Stomach (tissue), 4 donors: ENCODE results near the gene OLIG2.

Experiments used
- EP300 ChIP-seq: sonication (generic); formaldehyde crosslinking; IDR thresholded peaks from one replicate; pipeline ENCODE4 v1.6.1; 2017; ENCODE audit warnings: antibody characterized with exemption
- POLR2A ChIP-seq, 4 donors: fragments of 450-650 bp; IDR thresholded peaks; one replicate each; pipeline ENCODE4 v1.6.1; 2016; ENCODE audit warnings: antibody characterized with exemption in 4 of 4, control low read depth in 2 of 4, mild to moderate bottlenecking in 1 of 4, moderate library complexity in 1 of 4
- POLR2AphosphoS5 ChIP-seq, 3 donors: sonication (generic); formaldehyde crosslinking; IDR thresholded peaks; one replicate each; pipeline ENCODE4 v1.6.1; 2016; ENCODE audit warnings: antibody characterized with exemption in 3 of 3
- TF ChIP-seq, protein P1 (sequence below), 7 experiments: fragments of 450-650 bp in 4 of 7; fragments of 200-600 bp in 3 of 7; sonication (generic) in 3 of 7; IDR thresholded peaks; one replicate each; pipeline ENCODE4 v1.5.1; 2016 to 2019; ENCODE audit warnings: antibody characterized with exemption in 7 of 7, control low read depth in 2 of 7, mild to moderate bottlenecking in 1 of 7

- no peak for TF ChIP-seq POLR2AphosphoS5 (IDR thresholded peaks at IDR 0.05)
- TF ChIP-seq, protein P1, sequence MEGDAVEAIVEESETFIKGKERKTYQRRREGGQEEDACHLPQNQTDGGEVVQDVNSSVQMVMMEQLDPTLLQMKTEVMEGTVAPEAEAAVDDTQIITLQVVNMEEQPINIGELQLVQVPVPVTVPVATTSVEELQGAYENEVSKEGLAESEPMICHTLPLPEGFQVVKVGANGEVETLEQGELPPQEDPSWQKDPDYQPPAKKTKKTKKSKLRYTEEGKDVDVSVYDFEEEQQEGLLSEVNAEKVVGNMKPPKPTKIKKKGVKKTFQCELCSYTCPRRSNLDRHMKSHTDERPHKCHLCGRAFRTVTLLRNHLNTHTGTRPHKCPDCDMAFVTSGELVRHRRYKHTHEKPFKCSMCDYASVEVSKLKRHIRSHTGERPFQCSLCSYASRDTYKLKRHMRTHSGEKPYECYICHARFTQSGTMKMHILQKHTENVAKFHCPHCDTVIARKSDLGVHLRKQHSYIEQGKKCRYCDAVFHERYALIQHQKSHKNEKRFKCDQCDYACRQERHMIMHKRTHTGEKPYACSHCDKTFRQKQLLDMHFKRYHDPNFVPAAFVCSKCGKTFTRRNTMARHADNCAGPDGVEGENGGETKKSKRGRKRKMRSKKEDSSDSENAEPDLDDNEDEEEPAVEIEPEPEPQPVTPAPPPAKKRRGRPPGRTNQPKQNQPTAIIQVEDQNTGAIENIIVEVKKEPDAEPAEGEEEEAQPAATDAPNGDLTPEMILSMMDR (IDR thresholded peaks at IDR 0.05): no peak
- TF ChIP-seq POLR2A (IDR thresholded peaks at IDR 0.05): no peak
- no peak for TF ChIP-seq EP300
Measured at GRCh38 chr21:32990666-32991065, 35.1 kb upstream of the OLIG2 start.
